Lower leg skin (tissue), 3 donors: ENCODE measurements around the gene TMEM259.

Source experiments
- CTCF ChIP-seq, 3 donors: fragments of 450-650 bp; IDR thresholded peaks; one replicate each; pipeline ENCODE4 v1.5.1; 2016; ENCODE audit warnings: antibody characterized with exemption in 3 of 3, mild to moderate bottlenecking in 3 of 3, moderate library complexity in 2 of 3
- POLR2A ChIP-seq, 2 donors: fragments of 450-650 bp; IDR thresholded peaks; one replicate each; pipeline ENCODE4 v1.6.1; 2016 to 2017; ENCODE audit warnings: antibody characterized with exemption in 2 of 2, mild to moderate bottlenecking in 1 of 2, moderate library complexity in 1 of 2

- no peak for TF ChIP-seq CTCF (IDR thresholded peaks at IDR 0.05)
- no peak for TF ChIP-seq POLR2A (IDR thresholded peaks at IDR 0.05)
These were observed 16.7 kb upstream of the TMEM259 start for GRCh38 chr19:1037621-1038064.
